ENCODE results near the gene STIM2.

Gene STIM2

GRCh38 chr4:26912069-26912468 lies 51.4 kb downstream of the STIM2 start:
- no peaks in the 10 kb centered on the region for H3K9me3 ChIP-seq (ENCODE audit: low read length)
- no peaks in the 10 kb centered on the region for H3K36me3 ChIP-seq (ENCODE audit: insufficient read depth, low read length)
- no peaks in the 10 kb centered on the region for H3K27me3 ChIP-seq (ENCODE audit: control insufficient read depth in 1 of 2, insufficient read depth in 2 of 2, low read length in 2 of 2)
- no peak overlapping the region for H3K9ac ChIP-seq (ENCODE audit: low read length)
- no peak overlapping the region for H3K27ac ChIP-seq (ENCODE audit: low read depth, low read length)
- H3K4me1 ChIP-seq (ENCODE audit: insufficient read depth, low read length), result peaks cover 4% of the 10 kb centered on the region
- no peak overlapping the region for H3K4me3 ChIP-seq (ENCODE audit: low read depth in 1 of 2, low read length in 2 of 2)

GRCh38 chr4:26912810-26913209 lies 52.2 kb downstream of the STIM2 start:
- H3K4me3 ChIP-seq (ENCODE audit: low read depth in 1 of 2, low read length in 2 of 2), result no peak overlapping the region
- H3K4me1 ChIP-seq (ENCODE audit: insufficient read depth, low read length), result peaks cover 4% of the 10 kb centered on the region

GRCh38 chr4:26916195-26916594 lies 55.6 kb downstream of the STIM2 start:
- H3K4me3 ChIP-seq (ENCODE audit: low read depth in 1 of 2, low read length in 2 of 2), result no peak overlapping the region
- H3K9ac ChIP-seq (ENCODE audit: low read length), result no peak overlapping the region
- H3K4me1 ChIP-seq (ENCODE audit: insufficient read depth, low read length), result peaks cover 4% of the 10 kb centered on the region
- H3K27ac ChIP-seq (ENCODE audit: low read depth, low read length), result no peak overlapping the region
- no peaks in the 10 kb centered on the region for H3K36me3 ChIP-seq (ENCODE audit: insufficient read depth, low read length)
- H3K9me3 ChIP-seq (ENCODE audit: low read length), result no peaks in the 10 kb centered on the region
- no peaks in the 10 kb centered on the region for H3K27me3 ChIP-seq (ENCODE audit: control insufficient read depth in 1 of 2, insufficient read depth in 2 of 2, low read length in 2 of 2)

More at GRCh38 chr4:26912810-26913209, 52.2 kb downstream of the STIM2 start:
- Histone ChIP-seq H3K9ac (ENCODE audit: low read length) (no peak overlapping the region), H3K27ac (ENCODE audit: low read depth, low read length) (no peak overlapping the region), H3K27me3 (ENCODE audit: control insufficient read depth in 1 of 2, insufficient read depth in 2 of 2, low read length in 2 of 2) (no peaks in the 10 kb centered on the region), H3K36me3 (ENCODE audit: insufficient read depth, low read length) (no peaks in the 10 kb centered on the region), H3K9me3 (ENCODE audit: low read length) (no peaks in the 10 kb centered on the region)

- Histone ChIP-seq H3K36me3 (ENCODE audit: insufficient read depth, low read length) (no peaks in the 10 kb centered on the region), H3K27me3 (ENCODE audit: control insufficient read depth in 1 of 2, insufficient read depth in 2 of 2, low read length in 2 of 2) (no peaks in the 10 kb centered on the region), H3K4me1 (ENCODE audit: insufficient read depth, low read length) (no peaks in the 10 kb centered on the region), H3K4me3 (ENCODE audit: low read depth in 1 of 2, low read length in 2 of 2) (no peak overlapping the region), H3K9me3 (ENCODE audit: low read length) (no peaks in the 10 kb centered on the region), H3K9ac (ENCODE audit: low read length) (no peak overlapping the region), H3K27ac (ENCODE audit: low read depth, low read length) (no peak overlapping the region)
Observed at GRCh38 chr4:26930964-26931363, 70.3 kb downstream of the STIM2 start.

GRCh38 chr4:26931451-26931850 lies 70.8 kb downstream of the STIM2 start:
- Histone ChIP-seq H3K9me3 (ENCODE audit: low read length) (no peaks in the 10 kb centered on the region), H3K4me3 (ENCODE audit: low read depth in 1 of 2, low read length in 2 of 2) (no peak overlapping the region), H3K4me1 (ENCODE audit: insufficient read depth, low read length) (no peaks in the 10 kb centered on the region), H3K27me3 (ENCODE audit: control insufficient read depth in 1 of 2, insufficient read depth in 2 of 2, low read length in 2 of 2) (no peaks in the 10 kb centered on the region), H3K36me3 (ENCODE audit: insufficient read depth, low read length) (no peaks in the 10 kb centered on the region), H3K27ac (ENCODE audit: low read depth, low read length) (no peak overlapping the region), H3K9ac (ENCODE audit: low read length) (no peak overlapping the region)

- Histone ChIP-seq H3K27ac (ENCODE audit: low read depth, low read length) (no peak overlapping the region), H3K4me3 (ENCODE audit: low read depth in 1 of 2, low read length in 2 of 2) (no peak overlapping the region), H3K9ac (ENCODE audit: low read length) (no peak overlapping the region), H3K36me3 (ENCODE audit: insufficient read depth, low read length) (no peaks in the 10 kb centered on the region), H3K9me3 (ENCODE audit: low read length) (no peaks in the 10 kb centered on the region), H3K4me1 (ENCODE audit: insufficient read depth, low read length) (no peaks in the 10 kb centered on the region), H3K27me3 (ENCODE audit: control insufficient read depth in 1 of 2, insufficient read depth in 2 of 2, low read length in 2 of 2) (no peaks in the 10 kb centered on the region)
Observed at GRCh38 chr4:26931966-26932365, 71.3 kb downstream of the STIM2 start.

GRCh38 chr4:26935397-26935796 lies 74.8 kb downstream of the STIM2 start:
- Histone ChIP-seq H3K9me3 (ENCODE audit: low read length) (no peaks in the 10 kb centered on the region), H3K9ac (ENCODE audit: low read length) (no peak overlapping the region), H3K27ac (ENCODE audit: low read depth, low read length) (no peak overlapping the region), H3K4me1 (ENCODE audit: insufficient read depth, low read length) (no peaks in the 10 kb centered on the region), H3K36me3 (ENCODE audit: insufficient read depth, low read length) (no peaks in the 10 kb centered on the region), H3K27me3 (ENCODE audit: control insufficient read depth in 1 of 2, insufficient read depth in 2 of 2, low read length in 2 of 2) (no peaks in the 10 kb centered on the region), H3K4me3 (ENCODE audit: low read depth in 1 of 2, low read length in 2 of 2) (no peak overlapping the region)

- Histone ChIP-seq H3K9me3 (ENCODE audit: low read length) (no peaks in the 10 kb centered on the region), H3K4me1 (ENCODE audit: insufficient read depth, low read length) (no peaks in the 10 kb centered on the region), H3K4me3 (ENCODE audit: low read depth in 1 of 2, low read length in 2 of 2) (no peak overlapping the region), H3K36me3 (ENCODE audit: insufficient read depth, low read length) (no peaks in the 10 kb centered on the region), H3K27me3 (ENCODE audit: control insufficient read depth in 1 of 2, insufficient read depth in 2 of 2, low read length in 2 of 2) (no peaks in the 10 kb centered on the region), H3K9ac (ENCODE audit: low read length) (no peak overlapping the region), H3K27ac (ENCODE audit: low read depth, low read length) (no peak overlapping the region)
Observed at GRCh38 chr4:26936284-26937065, 75.8 kb downstream of the STIM2 start.

GRCh38 chr4:26937139-26937538 lies 76.5 kb downstream of the STIM2 start:
- Histone ChIP-seq H3K27me3 (ENCODE audit: control insufficient read depth in 1 of 2, insufficient read depth in 2 of 2, low read length in 2 of 2) (no peaks in the 10 kb centered on the region), H3K9ac (ENCODE audit: low read length) (no peak overlapping the region), H3K27ac (ENCODE audit: low read depth, low read length) (no peak overlapping the region), H3K4me1 (ENCODE audit: insufficient read depth, low read length) (no peaks in the 10 kb centered on the region), H3K9me3 (ENCODE audit: low read length) (no peaks in the 10 kb centered on the region), H3K4me3 (ENCODE audit: low read depth in 1 of 2, low read length in 2 of 2) (no peak overlapping the region), H3K36me3 (ENCODE audit: insufficient read depth, low read length) (no peaks in the 10 kb centered on the region)

GRCh38 chr4:26937567-26937966 lies 76.9 kb downstream of the STIM2 start:
- no peaks in the 10 kb centered on the region for H3K9me3 ChIP-seq (ENCODE audit: low read length)
- H3K4me3 ChIP-seq (ENCODE audit: low read depth in 1 of 2, low read length in 2 of 2), result no peak overlapping the region
- H3K4me1 ChIP-seq (ENCODE audit: insufficient read depth, low read length), result no peaks in the 10 kb centered on the region
- no peak overlapping the region for H3K27ac ChIP-seq (ENCODE audit: low read depth, low read length)
- H3K27me3 ChIP-seq (ENCODE audit: control insufficient read depth in 1 of 2, insufficient read depth in 2 of 2, low read length in 2 of 2), result no peaks in the 10 kb centered on the region
- H3K36me3 ChIP-seq (ENCODE audit: insufficient read depth, low read length), result no peaks in the 10 kb centered on the region
- H3K9ac ChIP-seq (ENCODE audit: low read length), result no peak overlapping the region

- Histone ChIP-seq H3K4me1 (ENCODE audit: insufficient read depth, low read length) (no peaks in the 10 kb centered on the region), H3K9ac (ENCODE audit: low read length) (no peak overlapping the region), H3K9me3 (ENCODE audit: low read length) (no peaks in the 10 kb centered on the region), H3K36me3 (ENCODE audit: insufficient read depth, low read length) (no peaks in the 10 kb centered on the region), H3K27ac (ENCODE audit: low read depth, low read length) (no peak overlapping the region), H3K4me3 (ENCODE audit: low read depth in 1 of 2, low read length in 2 of 2) (no peak overlapping the region), H3K27me3 (ENCODE audit: control insufficient read depth in 1 of 2, insufficient read depth in 2 of 2, low read length in 2 of 2) (no peaks in the 10 kb centered on the region)
Observed at GRCh38 chr4:26938516-26938915, 77.9 kb downstream of the STIM2 start.

- Histone ChIP-seq H3K9ac (ENCODE audit: low read length) (no peak overlapping the region), H3K4me3 (ENCODE audit: low read depth in 1 of 2, low read length in 2 of 2) (no peak overlapping the region), H3K27ac (ENCODE audit: low read depth, low read length) (no peak overlapping the region), H3K9me3 (ENCODE audit: low read length) (no peaks in the 10 kb centered on the region), H3K36me3 (ENCODE audit: insufficient read depth, low read length) (no peaks in the 10 kb centered on the region), H3K27me3 (ENCODE audit: control insufficient read depth in 1 of 2, insufficient read depth in 2 of 2, low read length in 2 of 2) (no peaks in the 10 kb centered on the region), H3K4me1 (ENCODE audit: insufficient read depth, low read length) (no peaks in the 10 kb centered on the region)
Observed at GRCh38 chr4:26941951-26942350, 81.3 kb downstream of the STIM2 start.

Measured in muscle layer of colon (tissue), 2 donors.